Measurements from ENCODE around the gene EIPR1. TPM values are rescaled to one million over a fixed set of nuclear protein-coding genes. Genes with fewer than 3 reads are reported as not detected.
"Not testable (repeated sequence)": the region's sequence is repeated elsewhere in the genome, so short reads cannot be mapped to it uniquely, and the experiment has no call there.

EIPR1 gene
- total and polyA plus RNA-seq, 9 donors = 16.9 to 22.8 (median 18.7) TPM

DNA sequence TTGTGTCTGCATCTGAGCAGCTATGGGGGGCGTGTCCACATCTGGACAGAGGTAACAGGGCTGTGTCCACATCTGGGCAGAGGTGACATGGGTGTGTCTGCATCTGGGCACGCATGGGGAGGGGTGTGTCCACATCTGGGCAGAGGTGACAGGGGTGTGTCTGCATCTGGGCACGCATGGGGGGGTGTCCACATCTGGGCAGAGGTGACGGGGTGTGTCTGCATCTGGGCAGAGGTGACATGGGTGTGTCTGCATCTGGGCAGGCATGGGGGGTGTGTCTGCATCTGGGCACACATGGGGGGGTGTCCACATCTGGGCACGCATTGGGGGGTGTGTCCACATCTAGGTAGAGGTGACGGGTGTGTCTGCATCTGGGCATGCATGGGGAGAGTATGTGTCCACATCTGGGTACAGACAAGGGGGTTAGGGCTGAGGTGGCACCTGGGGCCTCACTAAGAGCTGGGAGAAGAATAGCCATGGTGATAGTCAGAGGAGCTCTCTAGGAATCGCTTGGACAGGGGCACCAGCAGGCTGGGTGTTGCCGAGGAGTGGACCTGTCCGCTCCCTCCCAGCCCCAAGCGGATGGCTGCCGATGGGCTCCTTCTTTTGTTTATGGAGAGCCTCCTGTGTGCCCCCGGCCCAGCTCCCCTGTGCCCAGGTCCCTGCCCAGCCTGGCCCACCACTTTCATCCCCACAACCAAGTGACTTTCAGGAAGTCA is 177.8 kb downstream of the EIPR1 start:
- Histone ChIP-seq H3K36me3 (ENCODE audit: control insufficient read depth, insufficient read depth, low read length) (peaks cover 3% of the 10 kb centered on the region), H3K9me3 (replicated peaks; ENCODE audit: control insufficient read depth, low read depth, low read length) (no peaks in the 10 kb centered on the region)

DNA sequence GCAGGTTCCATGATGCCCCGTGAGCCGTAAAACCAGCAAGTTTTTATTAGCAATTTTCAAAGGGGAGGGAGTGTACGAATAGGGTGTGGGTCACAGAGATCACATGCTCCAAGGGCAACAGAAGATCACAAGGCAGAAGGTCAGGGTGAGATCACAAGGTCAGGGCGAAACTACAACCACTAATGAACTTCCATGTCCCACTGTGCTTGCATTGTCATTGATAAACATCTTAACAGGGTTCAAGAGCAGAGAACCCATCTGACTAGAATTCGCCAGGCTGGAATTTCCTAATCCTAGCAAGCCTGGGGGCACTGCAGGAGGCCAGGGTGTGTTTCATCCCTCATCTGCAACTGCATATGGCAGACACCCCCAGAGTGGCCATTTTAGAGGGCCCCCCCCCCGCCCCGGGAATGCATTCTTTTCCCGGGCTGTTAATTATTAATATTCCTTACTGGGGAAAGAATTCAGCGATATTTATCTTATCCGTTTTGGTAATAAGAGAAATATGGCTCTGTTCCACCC is 178.9 kb downstream of the EIPR1 start:
- H3K27me3 ChIP-seq (ENCODE audit: control insufficient read depth, insufficient read depth, low read length); H3K4me3 ChIP-seq (ENCODE audit: low read length); H3K9me3 ChIP-seq (replicated peaks; ENCODE audit: control insufficient read depth, low read depth, low read length); DNase-seq; H3K36me3 ChIP-seq (ENCODE audit: control insufficient read depth, insufficient read depth, low read length); H3K27ac ChIP-seq (ENCODE audit: low read length): not testable (repeated sequence)
- peaks cover 20% of the 10 kb centered on the region for H3K4me1 ChIP-seq (ENCODE audit: control insufficient read depth, insufficient read depth, low read length)
- 54% methylated on average over 3 of the region's 10 CpGs for WGBS (ENCODE audit: insufficient coverage)

More for the DNA sequence above, 177.8 kb downstream of the EIPR1 start:
- no peak overlapping the region for H3K4me3 ChIP-seq (ENCODE audit: low read length)
- no peaks in the 10 kb centered on the region for H3K27me3 ChIP-seq (ENCODE audit: control insufficient read depth, insufficient read depth, low read length)
- no peak overlapping the region for H3K27ac ChIP-seq (ENCODE audit: low read length)
- no peak for DNase-seq
- 81% methylated on average over 12 of the region's 12 CpGs for WGBS (ENCODE audit: insufficient coverage)
- H3K4me1 ChIP-seq (ENCODE audit: control insufficient read depth, insufficient read depth, low read length) = peaks cover 14% of the 10 kb centered on the region

DNA sequence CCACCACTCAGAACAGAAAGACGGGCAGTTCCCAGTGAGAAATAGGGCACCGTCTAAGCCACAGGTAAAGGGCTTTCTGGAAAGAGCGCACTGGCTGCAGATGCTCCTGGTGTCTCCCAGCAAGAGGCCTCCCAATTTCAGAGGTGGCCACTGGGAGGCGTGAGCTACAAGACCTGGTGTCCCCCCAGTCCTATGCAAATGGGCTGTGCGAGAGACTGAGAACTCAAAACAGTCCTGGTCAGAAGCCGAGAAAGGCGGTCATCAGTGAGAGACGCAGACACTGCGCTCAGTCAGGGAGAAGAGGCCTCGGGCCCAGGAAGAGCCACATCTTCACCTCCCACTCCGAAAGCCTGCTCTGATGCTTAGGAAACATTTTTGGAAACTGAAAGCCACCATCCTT is 179.5 kb downstream of the EIPR1 start:
- WGBS (ENCODE audit: insufficient coverage) = 94% methylated on average over 10 of the region's 11 CpGs

DNA sequence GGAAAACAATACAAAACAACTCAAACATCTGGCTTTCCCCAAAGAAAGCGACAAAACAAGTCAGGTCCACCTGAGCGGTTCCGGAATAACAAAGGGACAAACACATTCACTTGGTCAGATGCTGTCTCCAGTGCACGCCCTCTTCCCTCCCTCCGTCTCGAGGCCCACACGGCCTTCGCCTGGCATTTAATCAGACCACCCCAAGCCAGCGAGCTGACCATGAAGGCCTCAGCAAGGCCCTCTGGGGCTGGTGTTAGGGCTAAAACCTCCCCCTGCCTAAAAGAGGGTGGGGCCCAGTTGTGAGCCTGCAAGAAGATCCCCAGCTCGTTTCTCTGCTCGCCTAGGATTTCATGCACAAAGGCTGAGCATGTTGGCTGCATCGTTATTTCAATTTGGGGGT is 180.3 kb downstream of the EIPR1 start:
- H3K27me3 ChIP-seq (ENCODE audit: control insufficient read depth, insufficient read depth, low read length) = no peaks in the 10 kb centered on the region
- peaks cover 20% of the 10 kb centered on the region for H3K4me1 ChIP-seq (ENCODE audit: control insufficient read depth, insufficient read depth, low read length)
- H3K27ac ChIP-seq (ENCODE audit: low read length) = no peak overlapping the region
- H3K9me3 ChIP-seq (replicated peaks; ENCODE audit: control insufficient read depth, low read depth, low read length) = no peaks in the 10 kb centered on the region
- peaks cover 5% of the 10 kb centered on the region for H3K36me3 ChIP-seq (ENCODE audit: control insufficient read depth, insufficient read depth, low read length)
- H3K4me3 ChIP-seq (ENCODE audit: low read length) = no peak overlapping the region
- no peak for DNase-seq
- WGBS (ENCODE audit: insufficient coverage) = 57% methylated on average over 10 of the region's 12 CpGs

More for the DNA sequence above, 179.5 kb downstream of the EIPR1 start:
- no peak for DNase-seq
- Histone ChIP-seq H3K4me3 (ENCODE audit: low read length) (no peak overlapping the region), H3K27ac (ENCODE audit: low read length) (no peak overlapping the region), H3K36me3 (ENCODE audit: control insufficient read depth, insufficient read depth, low read length) (peaks cover 3% of the 10 kb centered on the region), H3K9me3 (replicated peaks; ENCODE audit: control insufficient read depth, low read depth, low read length) (no peaks in the 10 kb centered on the region), H3K27me3 (ENCODE audit: control insufficient read depth, insufficient read depth, low read length) (no peaks in the 10 kb centered on the region), H3K4me1 (ENCODE audit: control insufficient read depth, insufficient read depth, low read length) (peaks cover 20% of the 10 kb centered on the region)

DNA sequence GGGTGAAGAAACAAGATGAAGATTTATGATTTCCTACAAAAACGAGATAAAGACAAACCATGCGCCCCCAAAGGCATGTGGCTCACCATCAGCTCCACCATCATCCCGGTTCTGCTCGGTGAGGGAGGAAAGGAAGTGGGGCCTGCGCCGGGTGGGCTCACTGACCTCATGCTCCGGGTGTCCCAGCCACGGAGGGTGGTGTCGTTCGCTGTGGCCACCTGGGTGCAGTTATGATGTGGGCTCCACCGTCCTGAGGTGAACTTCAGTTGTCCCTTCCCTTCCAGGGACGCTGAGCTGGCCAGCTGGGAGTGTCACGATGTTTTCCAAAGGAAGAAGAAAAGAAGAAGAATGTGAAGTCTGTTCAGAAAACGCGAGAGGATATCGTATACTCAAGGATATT is 180.9 kb downstream of the EIPR1 start:
- Histone ChIP-seq H3K4me3 (ENCODE audit: low read length) (no peak overlapping the region), H3K36me3 (ENCODE audit: control insufficient read depth, insufficient read depth, low read length) (peaks cover 9% of the 10 kb centered on the region), H3K4me1 (ENCODE audit: control insufficient read depth, insufficient read depth, low read length) (peaks cover 20% of the 10 kb centered on the region), H3K27ac (ENCODE audit: low read length) (no peak overlapping the region), H3K9me3 (replicated peaks; ENCODE audit: control insufficient read depth, low read depth, low read length) (no peaks in the 10 kb centered on the region), H3K27me3 (ENCODE audit: control insufficient read depth, insufficient read depth, low read length) (no peaks in the 10 kb centered on the region)
- WGBS (ENCODE audit: insufficient coverage) = 76% methylated on average over 10 of the region's 16 CpGs
- DNase-seq = no peak

DNA sequence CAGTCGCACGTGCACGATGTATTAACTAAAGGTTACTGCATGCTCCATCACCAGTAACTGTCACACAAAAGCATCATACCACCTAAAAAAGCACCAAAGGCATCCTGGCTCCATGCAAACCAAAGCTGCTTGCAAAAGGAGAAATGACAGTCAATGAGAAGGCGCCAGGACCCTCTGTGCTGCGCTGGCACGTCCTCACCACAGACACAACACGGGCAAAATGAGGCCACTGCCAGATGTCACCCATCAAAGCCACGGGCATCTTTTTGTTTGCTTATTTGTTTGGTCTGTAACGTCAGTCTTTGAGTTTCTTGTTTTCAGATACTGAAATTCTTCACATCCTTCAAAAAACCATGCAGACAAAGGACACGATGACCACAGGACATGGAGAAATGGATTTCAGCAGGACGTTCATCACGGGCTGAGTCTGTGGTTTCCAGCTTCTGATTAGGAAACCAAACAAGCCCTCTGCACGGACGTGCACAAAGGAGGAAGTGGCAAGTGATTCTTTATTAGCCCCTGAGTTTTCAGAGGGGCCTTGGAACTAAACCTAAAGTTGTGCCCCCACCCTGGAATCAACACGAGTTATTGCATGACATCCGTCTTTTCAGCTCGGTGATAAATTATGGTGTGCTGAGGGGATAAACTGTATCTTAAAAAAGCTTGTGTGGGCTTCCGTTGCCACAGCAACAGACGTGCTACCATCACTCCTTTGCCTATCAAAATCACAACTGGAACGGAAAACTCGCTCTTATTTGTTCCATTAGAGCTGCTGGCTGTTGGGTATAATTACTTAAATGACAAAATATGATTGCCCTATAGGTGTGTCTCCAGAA is 181.8 kb downstream of the EIPR1 start:
- H3K4me1 ChIP-seq (ENCODE audit: control insufficient read depth, insufficient read depth, low read length) = peaks cover 17% of the 10 kb centered on the region
- no peaks in the 10 kb centered on the region for H3K9me3 ChIP-seq (replicated peaks; ENCODE audit: control insufficient read depth, low read depth, low read length)
- H3K27me3 ChIP-seq (ENCODE audit: control insufficient read depth, insufficient read depth, low read length) = no peaks in the 10 kb centered on the region
- 75% methylated on average over 9 of the region's 21 CpGs for WGBS (ENCODE audit: insufficient coverage)
- peak; percentile 17 for DNase-seq
- peaks cover 9% of the 10 kb centered on the region for H3K36me3 ChIP-seq (ENCODE audit: control insufficient read depth, insufficient read depth, low read length)
- H3K27ac ChIP-seq (ENCODE audit: low read length) = no peak overlapping the region
- H3K4me3 ChIP-seq (ENCODE audit: low read length) = no peak overlapping the region

DNA sequence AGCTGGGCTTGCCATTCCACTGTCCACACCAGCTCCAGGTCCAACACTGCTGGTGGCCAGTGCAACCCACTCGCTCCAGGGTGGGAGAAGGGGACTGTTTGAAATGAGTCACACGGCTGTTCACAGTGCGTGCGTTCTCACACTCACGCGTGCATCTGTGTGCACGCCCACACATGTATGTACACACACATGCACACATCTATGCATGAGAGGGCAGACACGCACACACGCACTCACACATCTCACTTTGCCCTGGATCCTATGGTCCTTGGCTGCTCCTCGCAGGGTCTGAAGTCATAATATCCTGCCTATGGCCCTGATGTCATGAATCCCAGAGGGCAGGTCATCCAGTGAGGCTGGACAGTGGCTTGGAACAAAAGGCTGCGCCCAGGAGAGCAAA is 182.8 kb downstream of the EIPR1 start:
- Histone ChIP-seq H3K36me3 (ENCODE audit: control insufficient read depth, insufficient read depth, low read length) (peaks cover 11% of the 10 kb centered on the region), H3K27ac (ENCODE audit: low read length) (no peak overlapping the region), H3K4me3 (ENCODE audit: low read length) (no peak overlapping the region), H3K4me1 (ENCODE audit: control insufficient read depth, insufficient read depth, low read length) (peaks cover 10% of the 10 kb centered on the region), H3K27me3 (ENCODE audit: control insufficient read depth, insufficient read depth, low read length) (no peaks in the 10 kb centered on the region), H3K9me3 (replicated peaks; ENCODE audit: control insufficient read depth, low read depth, low read length) (no peaks in the 10 kb centered on the region)
- DNase-seq = no peak
- 96% methylated on average over 8 of the region's 11 CpGs for WGBS (ENCODE audit: insufficient coverage)

DNA sequence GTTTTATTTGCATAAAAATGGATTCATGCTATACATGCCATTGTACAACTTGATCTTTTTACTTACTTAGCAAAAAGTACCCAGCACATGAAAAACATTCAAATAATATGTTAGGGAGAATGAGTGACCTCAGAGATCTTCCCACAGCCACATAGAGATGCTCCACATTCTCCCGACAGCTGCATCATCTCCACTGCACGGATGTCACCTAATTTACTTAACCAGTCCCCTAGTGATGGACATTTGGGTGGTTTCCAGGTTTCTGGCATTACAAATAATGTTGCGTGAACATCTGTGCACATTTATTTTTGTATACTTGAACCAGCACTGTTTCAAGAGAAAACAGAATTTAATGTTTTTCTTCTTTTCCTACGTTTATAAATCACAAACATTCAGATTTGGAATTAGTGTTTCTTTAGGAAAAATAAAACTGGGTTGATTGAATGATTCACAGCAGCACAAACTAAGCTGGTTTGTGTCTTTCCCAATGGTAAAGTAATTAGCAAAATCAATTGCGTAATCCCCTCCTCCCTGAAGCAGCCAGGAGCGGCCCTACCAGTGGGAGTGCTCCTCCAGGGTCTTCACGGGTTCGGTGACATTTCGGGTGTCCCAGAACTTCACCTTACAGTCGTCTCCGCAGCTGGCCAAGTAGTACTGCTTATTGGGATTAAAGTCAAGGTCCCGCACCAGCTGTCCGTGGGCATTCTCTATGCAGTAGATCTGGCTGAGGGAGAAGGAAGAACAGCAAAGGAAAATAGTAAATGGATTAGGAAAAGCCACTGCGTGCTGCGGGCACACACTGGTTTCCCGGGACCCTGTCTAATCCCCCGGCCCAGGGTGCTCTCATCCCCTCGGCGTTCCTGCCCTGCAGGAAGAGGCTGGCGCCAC is 183.9 kb downstream of the EIPR1 start:
- DNase-seq = no peak
- 71% methylated on average over 10 of the region's 20 CpGs for WGBS (ENCODE audit: insufficient coverage)
- Histone ChIP-seq H3K27ac (ENCODE audit: low read length) (no peak overlapping the region), H3K27me3 (ENCODE audit: control insufficient read depth, insufficient read depth, low read length) (no peaks in the 10 kb centered on the region), H3K4me1 (ENCODE audit: control insufficient read depth, insufficient read depth, low read length) (peaks cover 6% of the 10 kb centered on the region), H3K4me3 (ENCODE audit: low read length) (no peak overlapping the region), H3K9me3 (replicated peaks; ENCODE audit: control insufficient read depth, low read depth, low read length) (no peaks in the 10 kb centered on the region), H3K36me3 (ENCODE audit: control insufficient read depth, insufficient read depth, low read length) (peaks cover 13% of the 10 kb centered on the region)

DNA sequence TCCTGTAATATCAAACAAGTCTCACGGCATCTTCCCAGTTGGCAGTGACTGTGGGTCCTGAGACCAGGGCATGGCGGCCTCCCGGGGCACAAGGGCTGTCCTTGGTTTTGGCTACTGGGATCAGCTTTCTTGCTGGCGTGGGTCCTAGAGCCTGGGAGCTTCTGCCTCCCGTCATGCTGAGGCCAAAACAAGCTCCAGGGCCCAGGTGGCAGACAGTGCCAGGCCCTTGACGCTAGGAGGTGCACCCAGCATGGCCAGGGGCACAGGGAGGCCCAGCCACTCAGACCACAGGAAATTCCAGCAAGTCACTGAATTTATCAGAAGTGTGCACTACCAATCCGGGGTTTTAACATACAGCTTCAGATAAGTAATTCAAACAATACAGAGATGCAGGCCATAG is 184.7 kb downstream of the EIPR1 start:
- Histone ChIP-seq H3K4me1 (ENCODE audit: control insufficient read depth, insufficient read depth, low read length) (peaks cover 6% of the 10 kb centered on the region), H3K36me3 (ENCODE audit: control insufficient read depth, insufficient read depth, low read length) (peaks cover 13% of the 10 kb centered on the region), H3K4me3 (ENCODE audit: low read length) (no peak overlapping the region), H3K27ac (ENCODE audit: low read length) (no peak overlapping the region), H3K9me3 (replicated peaks; ENCODE audit: control insufficient read depth, low read depth, low read length) (no peaks in the 10 kb centered on the region), H3K27me3 (ENCODE audit: control insufficient read depth, insufficient read depth, low read length) (no peaks in the 10 kb centered on the region)
- peak; percentile 45 for DNase-seq
- 90% methylated on average over 6 of the region's 7 CpGs for WGBS (ENCODE audit: insufficient coverage)

All from muscle of leg (tissue), 11 donors.